BJ (cell line): Measurements from ENCODE around the gene MTFP1. TPM values are rescaled to one million over a fixed set of nuclear protein-coding genes. Genes with fewer than 3 reads are reported as not detected.
"Not testable (repeated sequence)": the region's sequence is repeated elsewhere in the genome, so short reads cannot be mapped to it uniquely, and the experiment has no call there.

Experiments used
- CTCF ChIA-PET: fragments of 350-600 bp; formaldehyde crosslinking; extraction: SDS; loops from one replicate; lab custom pipeline; 2021; ENCODE audit warnings: antibody characterized with exemption, inconsistent platforms; lab: Yijun Ruan, JAX
- POLR2A ChIA-PET: fragments of 300-600 bp; sonication (Branson Sonifier 250); formaldehyde crosslinking; extraction: SDS; loops from one replicate; lab custom pipeline; 2021; ENCODE audit warnings: antibody characterized with exemption; lab: Charles Lee
- DNase-seq: peaks from one replicate; pipeline ENCODE4 v3.0.0-alpha.2; 2011; ENCODE audit warnings: low read depth
- H3K27me3 ChIP-seq: 2 replicates; pipeline ENCODE4 v1.6.0; 2011; ENCODE audit warnings: low read length; ENCODE audit not compliant: control insufficient read depth, insufficient read depth
- H3K36me3 ChIP-seq: 2 replicates; pipeline ENCODE4 v1.5.1; 2011; ENCODE audit warnings: low read length; ENCODE audit not compliant: control insufficient read depth, insufficient read depth
- H3K4me3 ChIP-seq: 2 replicates; pipeline ENCODE4 v1.5.1; 2011; ENCODE audit warnings: low read depth, mild to moderate bottlenecking, control low read depth, low read length
- polyA plus RNA-seq: library from polyadenylated mRNA; depleted of rRNA; stranded (reverse); fragments of >200 nt; gene quantifications from 2 replicates; pipeline ENCODE4 v1.2.3, GENCODE V29; 2011
- TF ChIP-seq, protein P1 (sequence below): IDR thresholded peaks from 2 replicates; pipeline ENCODE4 v1.5.1; 2011; ENCODE audit warnings: low read depth, mild to moderate bottlenecking, control low read depth, inconsistent platforms, low read length, moderate library complexity; ENCODE audit not compliant: insufficient read depth

MTFP1 gene
- polyA plus RNA-seq, 1 experiment, result 8.3 TPM

GRCh38 chr22:30397656-30398635 lies 27.6 kb upstream of the MTFP1 start:
- no peak for DNase-seq
- ChIA-PET CTCF (interaction anchor here (0.7 to 19.7 kb wide), 14 partner anchors 8 to 142 kb away, joined by 3 to 204 read pairs (median 5); partner anchors contain the start of genes CASTOR1 and RNF215), POLR2A (interaction anchor here (0.6 kb wide), 1 partner anchor 116 kb away, joined by 16 read pairs; no protein-coding TSS in a partner anchor)
- TF ChIP-seq, protein P1, sequence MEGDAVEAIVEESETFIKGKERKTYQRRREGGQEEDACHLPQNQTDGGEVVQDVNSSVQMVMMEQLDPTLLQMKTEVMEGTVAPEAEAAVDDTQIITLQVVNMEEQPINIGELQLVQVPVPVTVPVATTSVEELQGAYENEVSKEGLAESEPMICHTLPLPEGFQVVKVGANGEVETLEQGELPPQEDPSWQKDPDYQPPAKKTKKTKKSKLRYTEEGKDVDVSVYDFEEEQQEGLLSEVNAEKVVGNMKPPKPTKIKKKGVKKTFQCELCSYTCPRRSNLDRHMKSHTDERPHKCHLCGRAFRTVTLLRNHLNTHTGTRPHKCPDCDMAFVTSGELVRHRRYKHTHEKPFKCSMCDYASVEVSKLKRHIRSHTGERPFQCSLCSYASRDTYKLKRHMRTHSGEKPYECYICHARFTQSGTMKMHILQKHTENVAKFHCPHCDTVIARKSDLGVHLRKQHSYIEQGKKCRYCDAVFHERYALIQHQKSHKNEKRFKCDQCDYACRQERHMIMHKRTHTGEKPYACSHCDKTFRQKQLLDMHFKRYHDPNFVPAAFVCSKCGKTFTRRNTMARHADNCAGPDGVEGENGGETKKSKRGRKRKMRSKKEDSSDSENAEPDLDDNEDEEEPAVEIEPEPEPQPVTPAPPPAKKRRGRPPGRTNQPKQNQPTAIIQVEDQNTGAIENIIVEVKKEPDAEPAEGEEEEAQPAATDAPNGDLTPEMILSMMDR, result no peak
- H3K36me3 ChIP-seq, result peaks cover 2% of the 10 kb centered on the region; the same call in 1 of the 2 replicates
- H3K27me3 ChIP-seq, result no peaks in the 10 kb centered on the region
- peak overlapping the region; percentile 77 for H3K4me3 ChIP-seq

DNA sequence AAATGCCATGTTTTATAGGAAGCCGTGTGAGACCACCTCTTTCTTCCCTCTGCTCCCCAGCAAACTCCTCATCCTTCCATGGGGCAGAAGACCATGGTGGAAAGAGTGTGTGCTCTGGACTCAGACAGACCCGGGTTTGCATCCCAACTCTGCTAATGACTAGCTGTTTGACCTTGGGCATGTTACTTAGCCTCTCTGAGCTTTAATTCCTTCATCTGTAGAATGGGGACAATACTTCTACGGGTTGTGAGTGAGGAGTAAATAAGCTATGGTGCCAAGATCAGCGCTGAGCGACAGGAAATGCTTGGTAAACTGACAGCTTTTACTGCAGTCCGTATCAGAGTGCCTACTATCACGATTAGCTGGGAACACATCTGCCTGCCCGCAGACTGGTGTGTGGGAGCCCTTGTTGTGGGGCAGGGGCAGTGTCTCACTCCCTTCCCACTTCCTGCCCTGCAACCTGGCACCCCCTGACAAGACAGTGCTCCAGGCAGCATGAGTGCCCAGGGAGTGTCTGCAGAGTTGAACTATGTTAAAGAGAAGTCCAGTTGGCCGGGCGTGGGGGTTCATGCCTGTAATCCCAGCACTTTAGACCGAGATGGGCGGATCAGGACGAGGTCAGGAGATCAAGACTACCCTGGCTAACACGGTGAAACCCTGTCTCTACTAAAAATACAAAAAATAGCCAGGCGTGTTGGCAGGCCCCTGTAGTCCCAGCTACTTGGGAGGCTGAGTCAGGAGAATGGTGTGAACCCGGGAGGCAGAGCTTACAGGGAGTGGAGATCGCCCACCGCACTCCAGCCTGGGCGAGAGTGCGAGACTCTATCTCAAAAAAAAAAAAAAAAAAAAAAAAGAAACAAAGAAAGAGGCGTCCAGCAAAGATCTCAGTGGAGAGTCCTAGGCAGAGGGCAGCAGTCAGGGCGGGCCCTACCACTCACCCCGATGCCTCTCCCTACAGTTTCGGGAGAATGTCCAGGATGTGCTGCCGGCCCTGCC lies 26.6 kb upstream of the MTFP1 start:
- Histone ChIP-seq H3K4me3 (peak overlapping the region; percentile 9; the same call in 1 of the 2 replicates), H3K36me3 (peaks cover 2% of the 10 kb centered on the region; the same call in 1 of the 2 replicates), H3K27me3 (no peaks in the 10 kb centered on the region)
- TF ChIP-seq, protein P1, result no peak
- POLR2A ChIA-PET, result interaction anchor here (0.6 to 0.7 kb wide), 2 partner anchors 10 to 25 kb away, joined by 4 read pairs; no protein-coding TSS in a partner anchor
- CTCF ChIA-PET, result interaction anchor here (0.7 to 2.6 kb wide), 4 partner anchors 12 to 135 kb away, joined by 3 to 11 read pairs (median 7); partner anchors contain the start of gene RNF215
- DNase-seq, result no peak

- DNase-seq, result no peak
- Histone ChIP-seq H3K36me3 (peaks cover 2% of the 10 kb centered on the region; the same call in 1 of the 2 replicates), H3K27me3 (no peaks in the 10 kb centered on the region), H3K4me3 (no peak overlapping the region)
- POLR2A ChIA-PET, result interaction anchor here (0.7 kb wide), 1 partner anchor 9 kb away, joined by 4 read pairs; no protein-coding TSS in a partner anchor
- TF ChIP-seq, protein P1, result no peak
- CTCF ChIA-PET, result interaction anchor here (0.6 kb wide), 1 partner anchor 144 kb away, joined by 4 read pairs; no protein-coding TSS in a partner anchor
Measured at GRCh38 chr22:30399718-30400117, 25.9 kb upstream of the MTFP1 start.

GRCh38 chr22:30400159-30400558 lies 25.4 kb upstream of the MTFP1 start:
- CTCF ChIA-PET, result interaction anchor here (0.6 to 1.5 kb wide), 2 partner anchors 86 to 145 kb away, joined by 3 to 4 read pairs; no protein-coding TSS in a partner anchor
- no peak overlapping the region for H3K4me3 ChIP-seq
- POLR2A ChIA-PET, result no interaction called here
- TF ChIP-seq, protein P1, result no peak
- H3K36me3 ChIP-seq, result peaks cover 2% of the 10 kb centered on the region; the same call in 1 of the 2 replicates
- no peaks in the 10 kb centered on the region for H3K27me3 ChIP-seq
- no peak for DNase-seq

DNA sequence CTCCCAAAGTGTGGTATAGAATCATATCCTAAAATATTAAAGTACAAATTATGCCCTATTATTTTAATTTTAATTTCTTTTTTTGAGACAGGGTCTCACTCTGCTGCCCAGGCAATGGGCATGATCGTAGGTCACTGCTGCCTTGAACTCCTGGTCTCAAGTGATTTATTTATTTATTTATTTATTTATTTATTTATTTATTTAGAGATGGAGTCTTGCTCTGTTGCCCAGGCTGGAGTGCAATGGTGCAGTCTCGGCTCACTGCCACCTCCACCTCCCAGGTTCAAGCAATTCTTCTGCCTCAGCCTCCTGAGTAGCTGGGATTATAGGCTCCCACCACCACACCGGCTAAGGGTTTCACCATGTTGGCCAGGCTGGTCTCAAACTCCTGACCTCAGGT lies 24.5 kb upstream of the MTFP1 start:
- H3K4me3 ChIP-seq, H3K27me3 ChIP-seq, H3K36me3 ChIP-seq, POLR2A ChIA-PET, DNase-seq: not testable (repeated sequence)
- CTCF ChIA-PET, result interaction anchor here (1.5 to 1.6 kb wide), 2 partner anchors 19 to 85 kb away, joined by 3 to 4 read pairs; no protein-coding TSS in a partner anchor
